T-helper 1 cell treated with Interleukin-12 subunit alpha and Interleukin-12 subunit beta and Interleukin-4 antibody, amounts not matched to agents 30 μg/mL and 1 μg/mL, for 36 hours (primary cell): ENCODE results near the gene SYNGR2.
"Not testable (repeated sequence)": the region's sequence is repeated elsewhere in the genome, so short reads cannot be mapped to it uniquely, and the experiment has no call there.

Experiments
- H3K27ac Mint-ChIP-seq: one replicate; pipeline ENCODE4 v1.8.0; 2021; ENCODE audit warnings: mild to moderate bottlenecking, mixed read lengths
- H3K27me3 Mint-ChIP-seq: one replicate; pipeline ENCODE4 v1.8.0; 2021; ENCODE audit warnings: low read depth, mixed read lengths
- H3K36me3 Mint-ChIP-seq: one replicate; pipeline ENCODE4 v1.8.0; 2021; ENCODE audit warnings: low read depth, mixed read lengths
- H3K4me1 Mint-ChIP-seq: one replicate; pipeline ENCODE4 v1.8.0; 2021; ENCODE audit warnings: low read depth, mixed read lengths
- H3K4me3 Mint-ChIP-seq: one replicate; pipeline ENCODE4 v1.8.0; 2021; ENCODE audit warnings: mild to moderate bottlenecking, moderate library complexity, mixed read lengths
- H3K9me3 Mint-ChIP-seq: one replicate; pipeline ENCODE4 v1.8.0; 2021; ENCODE audit warnings: mixed read lengths

SYNGR2 gene

DNA sequence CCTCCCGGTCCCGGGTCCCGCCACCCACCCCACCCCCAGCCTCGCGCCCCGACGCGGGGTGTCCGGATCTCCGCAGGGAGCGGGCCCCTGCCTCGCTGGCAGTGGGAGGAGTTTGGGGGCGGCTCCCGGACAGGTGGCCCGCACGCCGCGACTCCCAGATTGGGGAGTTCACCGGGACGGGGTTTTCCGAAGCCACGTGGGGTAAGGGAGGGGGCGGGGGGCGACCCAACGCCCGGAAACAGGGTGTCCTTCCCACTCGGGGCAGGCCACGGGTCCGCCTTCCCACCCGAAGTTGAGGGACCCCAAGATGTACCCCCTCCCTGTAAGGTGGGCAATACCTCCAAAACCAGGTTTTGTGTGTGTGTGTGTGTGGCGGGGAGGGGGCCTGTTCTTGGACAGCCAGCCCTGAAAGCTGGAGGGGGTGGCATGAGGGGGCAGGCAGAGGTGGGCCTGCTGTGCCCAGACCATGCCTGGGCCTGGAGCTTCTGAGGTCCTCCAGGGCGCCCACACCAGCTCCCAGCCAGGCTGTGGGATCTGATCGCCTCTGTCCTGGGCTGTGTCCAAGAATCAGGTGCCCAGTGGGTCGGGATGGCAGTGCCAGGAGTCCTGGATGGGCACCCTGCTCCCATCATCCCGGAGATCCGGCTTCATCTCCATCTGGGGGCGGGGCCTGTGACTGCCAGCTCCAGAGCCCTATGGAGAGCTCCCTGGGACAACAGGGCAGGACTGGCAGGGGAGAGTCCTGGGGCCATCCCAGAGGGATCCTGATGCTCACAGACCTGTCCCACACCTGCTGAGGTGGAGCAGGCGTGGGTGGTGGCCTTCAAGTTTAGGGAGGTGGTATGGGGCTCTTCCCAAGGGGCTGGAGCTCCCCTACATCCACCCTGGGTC is 767 bp downstream of the SYNGR2 start:
- Mint-ChIP-seq H3K4me3 (peak overlapping the region; percentile 70), H3K9me3 (no peaks in the 10 kb centered on the region), H3K4me1 (peaks cover 34% of the 10 kb centered on the region), H3K27me3 (no peaks in the 10 kb centered on the region), H3K36me3 (peaks cover 22% of the 10 kb centered on the region), H3K27ac (peak overlapping the region; percentile 52)

DNA sequence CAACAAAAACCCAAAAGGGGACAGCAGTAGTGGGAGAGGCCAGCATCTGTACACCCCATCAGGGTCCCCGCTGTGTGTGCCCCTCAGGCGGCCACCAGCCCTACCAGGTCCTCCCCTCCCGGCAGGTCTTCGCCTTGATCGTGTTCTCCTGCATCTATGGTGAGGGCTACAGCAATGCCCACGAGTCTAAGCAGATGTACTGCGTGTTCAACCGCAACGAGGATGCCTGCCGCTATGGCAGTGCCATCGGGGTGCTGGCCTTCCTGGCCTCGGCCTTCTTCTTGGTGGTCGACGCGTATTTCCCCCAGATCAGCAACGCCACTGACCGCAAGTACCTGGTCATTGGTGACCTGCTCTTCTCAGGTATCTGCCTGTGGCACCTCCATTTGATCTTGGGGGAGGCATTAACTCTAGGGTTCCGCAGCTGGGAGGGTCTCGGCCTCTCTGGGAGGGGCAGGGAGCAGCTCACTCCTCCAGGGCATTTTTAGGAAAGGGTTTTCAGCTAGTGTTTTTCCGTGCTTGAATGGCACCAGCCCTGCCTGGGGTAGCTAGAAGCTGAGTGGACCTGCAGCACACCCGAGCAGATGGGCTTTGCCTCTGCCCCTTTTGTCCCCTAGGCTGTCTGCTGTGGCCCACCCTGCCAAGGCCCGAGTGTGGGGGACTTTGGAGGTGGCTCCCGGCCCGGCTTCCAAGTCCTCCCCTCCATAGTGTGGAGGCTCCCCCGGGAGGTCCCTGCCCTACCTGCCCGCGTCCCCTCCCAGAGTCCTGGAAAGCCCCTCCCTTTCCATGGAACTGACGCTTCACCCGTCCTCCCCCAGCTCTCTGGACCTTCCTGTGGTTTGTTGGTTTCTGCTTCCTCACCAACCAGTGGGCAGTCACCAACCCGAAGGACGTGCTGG is 2.6 kb downstream of the SYNGR2 start:
- Mint-ChIP-seq H3K4me1 (peaks cover 36% of the 10 kb centered on the region), H3K27me3 (no peaks in the 10 kb centered on the region), H3K27ac (peak overlapping the region; percentile 31), H3K36me3 (peaks cover 27% of the 10 kb centered on the region), H3K9me3 (no peaks in the 10 kb centered on the region), H3K4me3 (peak overlapping the region; percentile 36)

DNA sequence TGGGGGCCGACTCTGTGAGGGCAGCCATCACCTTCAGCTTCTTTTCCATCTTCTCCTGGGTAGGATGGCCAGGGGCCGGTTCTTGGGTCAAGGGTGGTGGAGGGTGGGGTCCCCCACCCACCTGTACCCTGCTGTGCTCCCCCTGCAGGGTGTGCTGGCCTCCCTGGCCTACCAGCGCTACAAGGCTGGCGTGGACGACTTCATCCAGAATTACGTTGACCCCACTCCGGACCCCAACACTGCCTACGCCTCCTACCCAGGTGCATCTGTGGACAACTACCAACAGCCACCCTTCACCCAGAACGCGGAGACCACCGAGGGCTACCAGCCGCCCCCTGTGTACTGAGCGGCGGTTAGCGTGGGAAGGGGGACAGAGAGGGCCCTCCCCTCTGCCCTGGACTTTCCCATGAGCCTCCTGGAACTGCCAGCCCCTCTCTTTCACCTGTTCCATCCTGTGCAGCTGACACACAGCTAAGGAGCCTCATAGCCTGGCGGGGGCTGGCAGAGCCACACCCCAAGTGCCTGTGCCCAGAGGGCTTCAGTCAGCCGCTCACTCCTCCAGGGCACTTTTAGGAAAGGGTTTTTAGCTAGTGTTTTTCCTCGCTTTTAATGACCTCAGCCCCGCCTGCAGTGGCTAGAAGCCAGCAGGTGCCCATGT is 3.3 kb downstream of the SYNGR2 start:
- not testable (repeated sequence) for H3K9me3 Mint-ChIP-seq

DNA sequence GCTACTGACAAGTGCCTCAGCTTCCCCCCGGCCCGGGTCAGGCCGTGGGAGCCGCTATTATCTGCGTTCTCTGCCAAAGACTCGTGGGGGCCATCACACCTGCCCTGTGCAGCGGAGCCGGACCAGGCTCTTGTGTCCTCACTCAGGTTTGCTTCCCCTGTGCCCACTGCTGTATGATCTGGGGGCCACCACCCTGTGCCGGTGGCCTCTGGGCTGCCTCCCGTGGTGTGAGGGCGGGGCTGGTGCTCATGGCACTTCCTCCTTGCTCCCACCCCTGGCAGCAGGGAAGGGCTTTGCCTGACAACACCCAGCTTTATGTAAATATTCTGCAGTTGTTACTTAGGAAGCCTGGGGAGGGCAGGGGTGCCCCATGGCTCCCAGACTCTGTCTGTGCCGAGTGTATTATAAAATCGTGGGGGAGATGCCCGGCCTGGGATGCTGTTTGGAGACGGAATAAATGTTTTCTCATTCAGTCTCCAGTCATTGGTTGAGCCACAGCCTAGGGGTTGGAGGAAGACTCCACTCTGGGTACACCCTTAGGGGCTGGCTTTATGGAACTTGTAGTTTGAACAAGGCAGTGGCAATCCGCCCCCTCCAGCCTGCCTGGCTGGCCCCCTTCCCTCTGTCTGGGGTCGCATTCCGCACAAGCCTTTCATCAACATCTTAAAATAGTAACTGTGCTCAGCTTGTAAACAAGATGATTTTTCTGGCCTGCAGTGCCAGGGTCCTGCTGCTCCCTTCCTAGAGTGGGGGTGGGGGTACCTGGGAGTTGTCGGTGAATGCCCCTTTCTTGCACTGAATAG is 4.1 kb downstream of the SYNGR2 start:
- peak overlapping the region; percentile 92 for H3K27ac Mint-ChIP-seq
- H3K36me3 Mint-ChIP-seq, result peaks cover 27% of the 10 kb centered on the region
- H3K4me3 Mint-ChIP-seq, result no peak overlapping the region

More for the DNA sequence above, 3.3 kb downstream of the SYNGR2 start:
- Mint-ChIP-seq H3K36me3 (peaks cover 27% of the 10 kb centered on the region), H3K4me1 (peaks cover 43% of the 10 kb centered on the region), H3K27ac (peak overlapping the region; percentile 92)
- not testable (repeated sequence) for H3K4me3 Mint-ChIP-seq, H3K27me3 Mint-ChIP-seq

DNA sequence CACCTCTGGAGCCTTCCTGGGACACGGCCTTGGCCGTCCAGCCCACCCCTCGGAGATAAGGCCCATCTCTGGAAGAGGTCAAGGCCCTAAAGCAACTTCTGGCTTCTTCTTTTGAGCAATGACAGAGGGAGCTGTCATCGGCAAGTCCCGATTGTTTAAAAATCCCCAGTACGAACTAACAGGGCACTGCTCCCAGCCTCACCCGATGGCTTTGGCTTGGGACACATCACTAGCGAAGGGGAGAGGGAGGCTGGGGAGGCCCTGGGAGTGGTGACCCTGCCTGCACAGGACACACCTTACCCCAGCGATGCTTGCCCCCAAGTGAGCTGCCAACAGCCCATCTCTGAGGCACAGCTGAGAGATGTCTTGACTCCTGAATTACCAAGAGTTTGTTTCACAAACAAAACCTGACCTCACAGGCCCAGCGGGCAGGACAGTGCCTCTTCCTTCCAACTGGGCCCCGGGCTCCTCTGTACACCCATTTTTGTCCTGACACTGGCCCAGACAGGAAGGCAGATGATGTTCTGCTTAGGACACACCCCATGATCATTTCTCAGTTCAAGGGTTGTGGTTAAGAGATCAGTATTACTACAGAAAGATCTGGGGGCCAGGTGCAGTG is 4.8 kb downstream of the SYNGR2 start:
- peaks cover 27% of the 10 kb centered on the region for H3K36me3 Mint-ChIP-seq
- peak overlapping the region; percentile 92 for H3K27ac Mint-ChIP-seq
- H3K4me3 Mint-ChIP-seq, result peak overlapping the region; percentile 63
- no peaks in the 10 kb centered on the region for H3K9me3 Mint-ChIP-seq
- peaks cover 45% of the 10 kb centered on the region for H3K4me1 Mint-ChIP-seq
- H3K27me3 Mint-ChIP-seq, result no peaks in the 10 kb centered on the region

More for the DNA sequence above, 4.1 kb downstream of the SYNGR2 start:
- Mint-ChIP-seq H3K4me1 (peaks cover 45% of the 10 kb centered on the region), H3K27me3 (no peaks in the 10 kb centered on the region), H3K9me3 (no peaks in the 10 kb centered on the region)

DNA sequence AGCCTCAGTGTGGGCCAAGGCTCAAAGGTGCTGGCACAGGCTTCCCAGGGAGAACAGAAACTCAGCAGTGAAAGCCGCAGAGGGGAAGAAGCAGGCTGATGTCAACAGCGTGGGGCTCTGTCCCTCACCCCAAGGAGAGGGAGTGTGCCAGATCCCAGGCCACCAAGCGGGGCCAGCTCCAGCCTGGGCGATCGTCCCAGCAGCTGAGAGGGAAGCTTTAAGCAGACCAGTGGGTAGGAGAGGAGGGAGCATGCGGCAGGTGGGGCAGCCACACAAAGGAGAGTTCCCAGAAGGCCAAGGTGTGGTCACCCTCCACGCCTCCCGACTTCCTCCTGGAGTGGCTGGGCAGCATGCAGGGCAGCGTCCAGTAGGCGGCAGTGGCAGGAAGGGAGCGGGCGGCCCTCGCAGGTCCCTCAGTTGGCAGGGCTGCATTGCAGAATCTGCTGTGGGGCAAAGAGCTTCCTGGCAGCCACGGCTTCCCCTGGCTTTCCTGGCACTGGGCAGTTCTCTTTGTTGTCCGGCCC is 6.0 kb downstream of the SYNGR2 start:
- Mint-ChIP-seq H3K27ac (peak overlapping the region; percentile 92), H3K27me3 (no peaks in the 10 kb centered on the region), H3K36me3 (peaks cover 29% of the 10 kb centered on the region), H3K4me1 (peaks cover 47% of the 10 kb centered on the region), H3K9me3 (no peaks in the 10 kb centered on the region), H3K4me3 (no peak overlapping the region)

DNA sequence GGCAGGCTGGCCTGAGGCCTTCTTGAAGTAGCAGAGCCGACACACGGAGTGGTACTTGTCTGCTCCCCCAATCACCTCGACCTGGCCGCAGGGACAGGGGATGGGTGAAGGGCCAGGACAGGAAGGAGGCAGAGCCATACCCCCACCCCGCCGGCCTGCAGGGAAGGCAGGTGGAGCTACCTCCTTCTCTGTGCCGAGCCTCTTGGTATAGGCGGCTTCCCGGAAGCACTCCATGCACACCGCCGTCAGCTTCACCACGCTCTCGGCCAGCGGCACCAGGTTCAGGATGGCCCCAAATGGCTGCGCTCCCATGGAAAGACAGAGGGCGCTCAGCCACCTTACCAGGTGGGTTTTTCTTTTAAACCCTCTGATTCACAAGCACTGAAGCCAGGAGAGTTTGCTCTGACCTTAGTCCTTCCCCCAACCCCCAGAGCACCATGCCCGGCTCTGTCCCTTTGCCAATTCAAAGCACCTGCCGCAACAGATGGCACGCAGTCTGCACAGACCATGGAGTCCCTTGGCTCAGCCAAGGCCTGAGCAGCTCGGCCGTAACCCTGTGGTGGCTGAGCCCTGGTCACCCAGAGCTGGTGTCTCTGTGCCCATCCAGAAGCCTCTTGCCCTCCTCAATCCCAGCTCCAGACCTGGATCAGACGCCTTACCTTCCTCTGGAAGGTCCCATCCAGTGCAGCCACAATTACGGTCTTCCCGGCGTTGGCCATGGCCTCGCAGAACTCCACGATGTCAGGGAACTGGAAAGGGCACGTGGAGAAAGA is 6.7 kb downstream of the SYNGR2 start:
- Mint-ChIP-seq H3K4me3 (no peak overlapping the region), H3K27ac (no peak overlapping the region), H3K27me3 (no peaks in the 10 kb centered on the region), H3K9me3 (no peaks in the 10 kb centered on the region), H3K4me1 (peaks cover 46% of the 10 kb centered on the region), H3K36me3 (peaks cover 29% of the 10 kb centered on the region)

DNA sequence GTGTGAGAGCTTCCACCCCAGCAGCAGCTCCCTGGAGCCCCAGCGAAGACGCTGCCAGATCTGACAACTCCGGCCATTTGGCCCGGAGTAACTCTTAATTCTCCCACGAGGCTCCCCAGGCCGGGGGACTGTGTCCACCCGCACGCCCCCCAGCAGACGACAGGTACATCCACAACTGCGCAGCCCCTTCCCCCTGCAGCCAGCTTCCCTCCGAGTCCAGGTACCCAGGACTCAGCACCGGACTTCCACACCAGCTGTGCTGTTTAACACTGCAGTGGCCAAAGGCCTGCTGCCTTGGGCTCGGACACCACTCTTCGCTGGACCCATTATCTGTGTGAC is 7.2 kb downstream of the SYNGR2 start:
- Mint-ChIP-seq H3K36me3 (peaks cover 33% of the 10 kb centered on the region), H3K27ac (no peak overlapping the region), H3K4me1 (peaks cover 49% of the 10 kb centered on the region), H3K9me3 (no peaks in the 10 kb centered on the region), H3K27me3 (no peaks in the 10 kb centered on the region), H3K4me3 (no peak overlapping the region)

DNA sequence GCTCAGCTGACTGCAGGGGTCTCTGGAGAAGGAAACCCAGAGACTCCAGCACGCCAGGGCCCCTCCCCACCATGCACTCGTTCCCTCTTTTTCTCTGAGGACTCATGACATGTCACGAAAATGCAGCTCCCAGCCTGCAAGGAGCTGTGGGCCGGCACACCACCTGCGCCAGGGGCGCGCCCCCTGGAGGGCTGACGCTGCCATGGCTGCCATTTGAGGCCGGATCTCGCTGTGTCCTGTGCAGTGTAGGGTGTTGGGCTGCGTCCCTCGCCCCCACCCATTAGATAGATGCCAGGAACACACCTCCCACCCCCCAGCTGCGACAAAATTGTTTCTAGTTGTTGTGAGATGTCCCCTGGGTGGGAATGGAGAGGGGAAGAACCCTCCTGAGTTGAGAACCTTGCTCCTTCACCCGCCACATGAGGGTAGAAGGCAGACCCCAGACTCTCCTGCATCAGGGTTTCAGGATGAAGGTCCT is 8.2 kb downstream of the SYNGR2 start:
- Mint-ChIP-seq H3K9me3 (no peaks in the 10 kb centered on the region), H3K27me3 (no peaks in the 10 kb centered on the region), H3K27ac (no peak overlapping the region), H3K4me3 (no peak overlapping the region), H3K4me1 (peaks cover 49% of the 10 kb centered on the region), H3K36me3 (peaks cover 33% of the 10 kb centered on the region)

DNA sequence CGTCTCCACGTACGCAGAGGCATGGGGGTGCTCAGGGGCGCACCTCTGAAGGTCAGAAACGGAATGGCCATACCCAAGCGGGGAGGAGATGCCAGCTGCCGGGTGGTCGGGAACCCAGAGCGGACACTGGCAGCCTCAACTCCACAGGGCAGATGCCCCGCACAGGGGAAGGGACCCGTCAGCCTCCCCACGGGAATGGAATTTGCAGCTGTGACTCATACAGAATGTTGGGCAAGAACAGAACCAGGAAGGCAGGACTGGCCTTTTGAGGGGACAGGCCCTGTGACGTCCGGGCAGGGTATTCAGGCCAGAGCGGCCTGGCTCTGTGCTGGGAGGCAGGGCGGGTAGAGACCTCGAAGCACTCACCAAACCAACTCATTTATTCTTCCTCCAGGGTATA is 11.0 kb downstream of the SYNGR2 start:
- Mint-ChIP-seq H3K27ac (no peak overlapping the region), H3K9me3 (no peaks in the 10 kb centered on the region), H3K4me3 (no peak overlapping the region), H3K36me3 (peaks cover 12% of the 10 kb centered on the region), H3K4me1 (peaks cover 29% of the 10 kb centered on the region), H3K27me3 (no peaks in the 10 kb centered on the region)

DNA sequence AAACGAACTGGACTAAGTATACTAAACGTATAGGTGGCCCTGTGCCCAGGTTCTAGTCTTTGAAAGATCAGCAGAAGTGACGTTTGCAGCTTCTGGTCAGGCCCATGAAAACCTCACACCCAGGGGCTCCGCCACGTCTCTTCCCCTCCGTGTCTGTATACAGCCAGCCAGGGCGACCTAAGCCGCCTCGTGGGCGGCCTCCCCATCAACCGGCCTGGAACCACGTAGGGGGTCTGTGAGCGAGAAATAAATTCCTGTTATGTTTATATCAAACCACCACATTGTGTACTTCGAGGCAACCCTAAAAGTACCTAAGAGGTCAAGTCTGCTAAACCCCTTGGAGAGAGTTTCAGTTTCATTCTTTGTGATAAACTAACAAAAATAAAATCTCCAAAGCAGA is 11.7 kb downstream of the SYNGR2 start:
- peak overlapping the region; percentile 77 for H3K27ac Mint-ChIP-seq
- H3K4me3 Mint-ChIP-seq, result no peak overlapping the region
- peaks cover 34% of the 10 kb centered on the region for H3K4me1 Mint-ChIP-seq
- no peaks in the 10 kb centered on the region for H3K27me3 Mint-ChIP-seq
- peaks cover 12% of the 10 kb centered on the region for H3K36me3 Mint-ChIP-seq
- no peaks in the 10 kb centered on the region for H3K9me3 Mint-ChIP-seq

DNA sequence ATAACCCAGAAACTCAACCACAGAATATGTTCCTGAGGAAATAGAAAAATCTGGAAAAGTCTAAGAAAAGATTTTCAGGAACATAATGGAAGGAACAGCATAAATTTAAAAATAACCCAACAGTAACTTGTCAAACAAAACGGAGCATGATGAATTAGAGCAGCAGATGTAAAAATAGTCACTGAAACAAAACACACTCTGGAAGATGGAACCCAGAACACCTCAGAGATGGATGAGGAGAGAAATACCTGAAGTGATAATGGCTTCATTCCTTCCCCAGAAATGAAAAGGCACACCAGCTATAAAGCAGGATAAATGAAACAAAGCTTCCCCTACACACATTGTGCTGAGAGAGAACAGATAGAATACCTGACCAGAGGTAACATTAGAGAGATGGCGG is 12.1 kb downstream of the SYNGR2 start:
- H3K27me3 Mint-ChIP-seq, result no peaks in the 10 kb centered on the region
- no peak overlapping the region for H3K4me3 Mint-ChIP-seq
- no peaks in the 10 kb centered on the region for H3K9me3 Mint-ChIP-seq
- peaks cover 36% of the 10 kb centered on the region for H3K4me1 Mint-ChIP-seq
- H3K27ac Mint-ChIP-seq, result peak overlapping the region; percentile 77
- peaks cover 8% of the 10 kb centered on the region for H3K36me3 Mint-ChIP-seq

DNA sequence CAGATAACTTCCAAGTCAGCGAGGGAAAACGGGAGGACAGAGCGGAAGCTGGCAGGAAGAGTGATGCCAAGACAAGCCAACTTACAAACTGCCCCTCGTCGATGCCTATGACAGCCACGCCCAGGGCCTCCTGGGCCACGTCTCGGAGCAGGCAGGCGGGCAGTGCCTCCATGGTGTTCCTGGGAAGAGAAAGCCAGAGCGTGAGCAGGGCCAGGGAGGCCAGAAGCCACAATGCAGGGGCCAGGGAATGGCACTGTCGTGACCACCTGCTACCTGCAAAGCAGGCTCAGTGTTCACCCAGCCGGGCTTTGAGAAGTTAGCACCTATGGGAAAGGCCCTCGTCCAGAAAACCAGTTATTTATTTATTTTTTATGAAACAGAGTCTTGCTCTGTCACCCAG is 14.1 kb downstream of the SYNGR2 start:
- H3K27me3 Mint-ChIP-seq, result no peaks in the 10 kb centered on the region
- peaks cover 8% of the 10 kb centered on the region for H3K36me3 Mint-ChIP-seq
- peaks cover 32% of the 10 kb centered on the region for H3K4me1 Mint-ChIP-seq
- H3K27ac Mint-ChIP-seq, result no peak overlapping the region
- H3K9me3 Mint-ChIP-seq, result no peaks in the 10 kb centered on the region
- no peak overlapping the region for H3K4me3 Mint-ChIP-seq
